MM.1S (cell line): ENCODE data around the gene ARL4A.

Experiments
- CTCF ChIP-seq: fragments of 300-600 bp; sonication (generic); IDR thresholded peaks from 2 replicates; pipeline ENCODE4 v1.5.1; 2016; ENCODE audit warnings: antibody characterized with exemption, low read length, mixed read lengths
- EZH2 ChIP-seq: fragments of 300-600 bp; sonication (generic); optimal IDR thresholded peaks from 2 replicates; pipeline ENCODE3; 2017; ENCODE audit warnings: low read depth, mild to moderate bottlenecking, antibody characterized with exemption, low read length, mixed read lengths
- EZH2phosphoT487 ChIP-seq: fragments of 300-600 bp; sonication (generic); IDR thresholded peaks from 2 replicates; pipeline ENCODE4 v1.6.1; 2018; ENCODE audit warnings: antibody characterized with exemption, low read length

- no peak for TF ChIP-seq CTCF
- TF ChIP-seq EZH2: no peak
- no peak for TF ChIP-seq EZH2phosphoT487
Measured at GRCh38 chr7:12725575-12726316, 38.3 kb downstream of the ARL4A start.
